DND-41 (cell line): ENCODE results near the gene PPM1E.

Source experiments
- EZH2 ChIP-seq: IDR thresholded peaks from 3 replicates; pipeline ENCODE4 v1.6.1; 2012; ENCODE audit warnings: borderline replicate concordance, low read depth, mild to moderate bottlenecking, moderate library complexity, low read length, inconsistent platforms; ENCODE audit not compliant: severe bottlenecking
- TF ChIP-seq, protein P1 (sequence below): IDR thresholded peaks from 2 replicates; pipeline ENCODE4 v1.5.1; 2012; ENCODE audit warnings: borderline replicate concordance, low read length, moderate library complexity, mild to moderate bottlenecking; ENCODE audit not compliant: poor library complexity, severe bottlenecking; ENCODE audit errors: extremely low read depth

GRCh38 chr17:58756246-58757161, 850 bp downstream of the PPM1E start:
- TF ChIP-seq, protein P1, sequence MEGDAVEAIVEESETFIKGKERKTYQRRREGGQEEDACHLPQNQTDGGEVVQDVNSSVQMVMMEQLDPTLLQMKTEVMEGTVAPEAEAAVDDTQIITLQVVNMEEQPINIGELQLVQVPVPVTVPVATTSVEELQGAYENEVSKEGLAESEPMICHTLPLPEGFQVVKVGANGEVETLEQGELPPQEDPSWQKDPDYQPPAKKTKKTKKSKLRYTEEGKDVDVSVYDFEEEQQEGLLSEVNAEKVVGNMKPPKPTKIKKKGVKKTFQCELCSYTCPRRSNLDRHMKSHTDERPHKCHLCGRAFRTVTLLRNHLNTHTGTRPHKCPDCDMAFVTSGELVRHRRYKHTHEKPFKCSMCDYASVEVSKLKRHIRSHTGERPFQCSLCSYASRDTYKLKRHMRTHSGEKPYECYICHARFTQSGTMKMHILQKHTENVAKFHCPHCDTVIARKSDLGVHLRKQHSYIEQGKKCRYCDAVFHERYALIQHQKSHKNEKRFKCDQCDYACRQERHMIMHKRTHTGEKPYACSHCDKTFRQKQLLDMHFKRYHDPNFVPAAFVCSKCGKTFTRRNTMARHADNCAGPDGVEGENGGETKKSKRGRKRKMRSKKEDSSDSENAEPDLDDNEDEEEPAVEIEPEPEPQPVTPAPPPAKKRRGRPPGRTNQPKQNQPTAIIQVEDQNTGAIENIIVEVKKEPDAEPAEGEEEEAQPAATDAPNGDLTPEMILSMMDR, result no peak
- TF ChIP-seq EZH2, result no peak
